Suprapubic skin (tissue), 4 donors: ENCODE data around the gene SF3A1. TPM values are rescaled to one million over a fixed set of nuclear protein-coding genes. Genes with fewer than 3 reads are reported as not detected.

Experiments used
- DNase-seq, 2 donors: peaks; one replicate each; pipeline ENCODE4 v3.0.0-alpha.2; 2019; ENCODE audit warnings: low spot score in 2 of 2
- H3K27ac ChIP-seq: fragments of 200-600 bp; sonication (generic); one replicate; pipeline ENCODE4 v1.5.1; 2019
- H3K27me3 ChIP-seq: fragments of 200-600 bp; sonication (generic); one replicate; pipeline ENCODE4 v1.5.1; 2019
- H3K36me3 ChIP-seq: fragments of 200-600 bp; sonication (generic); one replicate; pipeline ENCODE4 v1.5.1; 2019
- H3K4me1 ChIP-seq: fragments of 200-600 bp; sonication (generic); one replicate; pipeline ENCODE4 v1.5.1; 2019
- H3K4me3 ChIP-seq: fragments of 200-600 bp; sonication (generic); one replicate; pipeline ENCODE4 v1.5.1; 2019; ENCODE audit warnings: mild to moderate bottlenecking
- H3K9me3 ChIP-seq: fragments of 200-600 bp; sonication (generic); one replicate; pipeline ENCODE4 v1.5.1; 2019
- CTCF ChIP-seq, 2 donors: fragments of 200-600 bp in 1 of 2; fragments of 450-650 bp in 1 of 2; sonication (generic) in 1 of 2; IDR thresholded peaks; one replicate each; pipeline ENCODE4 v1.5.1; 2016 to 2019; ENCODE audit warnings: antibody characterized with exemption in 2 of 2, mild to moderate bottlenecking in 1 of 2, moderate library complexity in 1 of 2
- EP300 ChIP-seq: sonication (generic); formaldehyde crosslinking; IDR thresholded peaks from one replicate; pipeline ENCODE4 v1.6.1; 2017; ENCODE audit warnings: antibody characterized with exemption
- POLR2A ChIP-seq, 2 donors: fragments of 450-650 bp; IDR thresholded peaks; one replicate each; pipeline ENCODE4 v1.6.1; 2017; ENCODE audit warnings: antibody characterized with exemption in 2 of 2, mild to moderate bottlenecking in 2 of 2, moderate library complexity in 2 of 2
- POLR2AphosphoS5 ChIP-seq, 3 donors: sonication (generic); formaldehyde crosslinking; IDR thresholded peaks; one replicate each; pipeline ENCODE4 v1.6.1; 2017; ENCODE audit warnings: antibody characterized with exemption in 3 of 3
- WGBS: methylation state at CpG from one replicate; pipeline ENCODE4 v1.1.5; 2018; 5-methylcytosine and 5-hydroxymethylcytosine counted together
- total RNA-seq, 4 donors: library from RNA; depleted of rRNA; stranded (reverse); fragments of >200 nt; gene quantifications; one replicate each; pipeline ENCODE4 v1.1.0, GENCODE V29; 2016

Gene SF3A1
- total RNA-seq, 4 donors from 2014 or later = 112 to 208 (median 152) TPM

GRCh38 chr22:30337461-30337778, 19.3 kb downstream of the SF3A1 start:
- Histone ChIP-seq H3K4me3 (no peak overlapping the region), H3K27me3 (no peaks in the 10 kb centered on the region), H3K36me3 (peaks cover 100% of the 10 kb centered on the region), H3K9me3 (no peaks in the 10 kb centered on the region), H3K4me1 (peaks cover 3% of the 10 kb centered on the region), H3K27ac (no peak overlapping the region)
- DNase-seq = no peak
- TF ChIP-seq POLR2AphosphoS5 (IDR thresholded peaks at IDR 0.05) = no peak
- no peak for TF ChIP-seq CTCF (IDR thresholded peaks at IDR 0.05)
- TF ChIP-seq EP300 = no peak
- TF ChIP-seq POLR2A (IDR thresholded peaks at IDR 0.05) = no peak
- WGBS = 90% methylated on average over 8 of the region's 8 CpGs

- H3K27ac ChIP-seq = no peak overlapping the region
- DNase-seq = no peak
- H3K27me3 ChIP-seq = no peaks in the 10 kb centered on the region
- no peak overlapping the region for H3K4me3 ChIP-seq
- WGBS = 96% methylated on average over 4 of the region's 4 CpGs
- H3K36me3 ChIP-seq = peaks cover 100% of the 10 kb centered on the region
- TF ChIP-seq POLR2A (IDR thresholded peaks at IDR 0.05) = no peak
- no peak for TF ChIP-seq CTCF (IDR thresholded peaks at IDR 0.05)
- TF ChIP-seq EP300 = no peak
- TF ChIP-seq POLR2AphosphoS5 (IDR thresholded peaks at IDR 0.05) = no peak
- H3K4me1 ChIP-seq = peaks cover 2% of the 10 kb centered on the region
- no peaks in the 10 kb centered on the region for H3K9me3 ChIP-seq
These were observed 19.8 kb downstream of the SF3A1 start for GRCh38 chr22:30336752-30337460.

- TF ChIP-seq EP300 (no peak), POLR2AphosphoS5 (IDR thresholded peaks at IDR 0.05) (no peak), POLR2A (IDR thresholded peaks at IDR 0.05) (no peak), CTCF (IDR thresholded peaks at IDR 0.05) (no peak)
- H3K4me1 ChIP-seq = no peaks in the 10 kb centered on the region
- peaks cover 91% of the 10 kb centered on the region for H3K36me3 ChIP-seq
- no peak overlapping the region for H3K4me3 ChIP-seq
- no peaks in the 10 kb centered on the region for H3K9me3 ChIP-seq
- H3K27me3 ChIP-seq = no peaks in the 10 kb centered on the region
- WGBS = 100% methylated on average over 1 of the region's 1 CpG
- DNase-seq = no peak
- no peak overlapping the region for H3K27ac ChIP-seq
These were observed 21.5 kb downstream of the SF3A1 start for GRCh38 chr22:30335236-30335635.

- no peaks in the 10 kb centered on the region for H3K27me3 ChIP-seq
- H3K4me1 ChIP-seq = no peaks in the 10 kb centered on the region
- no peak overlapping the region for H3K27ac ChIP-seq
- peaks cover 85% of the 10 kb centered on the region for H3K36me3 ChIP-seq
- no peaks in the 10 kb centered on the region for H3K9me3 ChIP-seq
- H3K4me3 ChIP-seq = no peak overlapping the region
- TF ChIP-seq EP300 = no peak
- TF ChIP-seq POLR2AphosphoS5 (IDR thresholded peaks at IDR 0.05) = no peak
- TF ChIP-seq CTCF (IDR thresholded peaks at IDR 0.05) = no peak
- no peak for TF ChIP-seq POLR2A (IDR thresholded peaks at IDR 0.05)
- 98% methylated on average over 4 of the region's 4 CpGs for WGBS
- DNase-seq = no peak
These were observed 22.0 kb downstream of the SF3A1 start for GRCh38 chr22:30334646-30335045.

- Histone ChIP-seq H3K4me1 (no peaks in the 10 kb centered on the region), H3K36me3 (peaks cover 76% of the 10 kb centered on the region), H3K4me3 (no peak overlapping the region), H3K27ac (no peak overlapping the region), H3K9me3 (no peaks in the 10 kb centered on the region), H3K27me3 (no peaks in the 10 kb centered on the region)
- no peak for DNase-seq
- 86% methylated on average over 3 of the region's 3 CpGs for WGBS
- TF ChIP-seq POLR2AphosphoS5 (IDR thresholded peaks at IDR 0.05) (no peak), CTCF (IDR thresholded peaks at IDR 0.05) (no peak), POLR2A (IDR thresholded peaks at IDR 0.05) (no peak), EP300 (no peak)
These were observed 23.0 kb downstream of the SF3A1 start for GRCh38 chr22:30333707-30334087.
